K562 (cell line): Measurements from ENCODE around the gene SHANK2. TPM values are rescaled to one million over a fixed set of nuclear protein-coding genes. Genes with fewer than 3 reads are reported as not detected.

ENCODE experiments used
- ATAC-seq: fragments of 200-7000 bp; cut with Tn5 transposase; 3 replicates; pipeline ENCODE4 v1.9.1; 2020; ENCODE audit warnings: moderate library complexity
- BruUV-seq: library from RNA; stranded (reverse); fragments of 400-500 nt; replicated peaks from 2 replicates; lab custom pipeline; 2021; lab: Mats Ljungman, UMichigan
- CTCF ChIA-PET: fragments of 300-600 bp; formaldehyde crosslinking; extraction: SDS; loops from one replicate; lab custom pipeline; 2021; ENCODE audit warnings: low intra/inter-chr PET ratio; lab: Yijun Ruan, JAX
- POLR2A ChIA-PET: fragments of 300-600, 350-650 bp; sonication (Branson Sonifier 250); formaldehyde crosslinking; extraction: SDS; loops from one replicate; lab custom pipeline; 2021; ENCODE audit warnings: antibody characterized with exemption, inconsistent platforms; lab: Yijun Ruan, JAX
- DNase-seq, 4 experiments: peaks; one replicate each; pipeline versions ENCODE4 v3.0.0 to v3.0.0-alpha.2; 2011 to 2018; ENCODE audit warnings: low spot score in 3 of 4, mixed read lengths in 3 of 4; ENCODE audit errors: extremely low read depth in 1 of 4
- FAIRE-seq: peaks from 2 replicates; lab custom pipeline; 2011; peaks lifted over from hg19 to GRCh38; lab: Jason Lieb, UNC
- H2AFZ ChIP-seq: 2 replicates; pipeline ENCODE4 v1.6.0; 2011; ENCODE audit warnings: low read depth, low read length, control low read depth, inconsistent platforms
- H3K27ac ChIP-seq: fragments of 200-600 bp; 3 replicates; pipeline ENCODE4 v1.8.0; 2011; ENCODE audit warnings: low read depth, mild to moderate bottlenecking, control low read depth, inconsistent platforms, low read length, moderate library complexity, mixed read lengths; ENCODE audit errors: extremely low read depth
- H3K27me3 ChIP-seq, 2 experiments: fragments of 300-600 bp in 1 of 2; 2 replicates in 1 of 2; 3 replicates in 1 of 2; pipeline versions ENCODE4 v1.6.0 to v1.8.0; 2011; ENCODE audit warnings: inconsistent platforms in 2 of 2, low read length in 2 of 2, mild to moderate bottlenecking in 1 of 2, mixed read lengths in 1 of 2, moderate library complexity in 1 of 2; ENCODE audit not compliant: control insufficient read depth in 2 of 2, insufficient read depth in 2 of 2
- H3K36me3 ChIP-seq: fragments of 300-600 bp; 3 replicates; pipeline ENCODE4 v1.8.0; 2011; ENCODE audit warnings: mild to moderate bottlenecking, low read length, inconsistent platforms; ENCODE audit not compliant: control insufficient read depth, insufficient read depth
- H3K4me1 ChIP-seq, 2 experiments: fragments of 200-600 bp in 1 of 2; replicated peaks in 1 of 2; 2 replicates in 1 of 2; 3 replicates in 1 of 2; pipeline versions ENCODE4 v1.5.1 to v1.8.0; 2011; ENCODE audit warnings: inconsistent platforms in 2 of 2, low read length in 2 of 2, mild to moderate bottlenecking in 1 of 2, mixed read lengths in 1 of 2, moderate library complexity in 1 of 2; ENCODE audit not compliant: control insufficient read depth in 2 of 2, insufficient read depth in 2 of 2
- H3K4me2 ChIP-seq: 2 replicates; pipeline ENCODE4 v1.6.1; 2011; ENCODE audit warnings: low read length, control low read depth, inconsistent platforms, mixed read lengths; ENCODE audit not compliant: insufficient read depth
- H3K4me3 ChIP-seq: fragments of 200-600 bp; sonication (generic), shearing (Covaris generic); 2 replicates; pipeline ENCODE4 v1.5.1; 2016; ENCODE audit warnings: control low read depth, inconsistent platforms
- H3K79me2 ChIP-seq: fragments of 200-600 bp; 3 replicates; pipeline ENCODE4 v1.8.0; 2011; ENCODE audit warnings: low read length, inconsistent platforms; ENCODE audit not compliant: control insufficient read depth, insufficient read depth
- H3K9ac ChIP-seq, 2 experiments: 2 replicates each; pipeline versions ENCODE4 v1.6.0 to v1.6.1; 2011; ENCODE audit warnings: low read depth in 2 of 2, low read length in 2 of 2, control low read depth in 1 of 2, inconsistent platforms in 1 of 2, mild to moderate bottlenecking in 1 of 2, mixed read lengths in 1 of 2; ENCODE audit not compliant: insufficient read depth in 1 of 2
- H3K9me1 ChIP-seq: one replicate; pipeline ENCODE4 v1.6.0; 2011; ENCODE audit warnings: inconsistent platforms, mild to moderate bottlenecking, low read length, moderate library complexity; ENCODE audit not compliant: control insufficient read depth, insufficient read depth
- H3K9me3 ChIP-seq: replicated peaks from 2 replicates; pipeline ENCODE4 v1.5.1; 2011; ENCODE audit warnings: low read depth, low read length, inconsistent platforms; ENCODE audit not compliant: control insufficient read depth, insufficient read depth
- H4K20me1 ChIP-seq: replicated peaks from 2 replicates; pipeline ENCODE4 v1.6.1; 2011; ENCODE audit warnings: low read length, inconsistent platforms, mixed read lengths; ENCODE audit not compliant: control insufficient read depth, insufficient read depth
- GATAD2A ChIP-seq: fragments of 450-650 bp; IDR thresholded peaks from 2 replicates; pipeline ENCODE4 v1.6.1; 2017
- HCFC1 ChIP-seq: IDR thresholded peaks from 2 replicates; pipeline ENCODE4 v1.6.1; 2012; ENCODE audit warnings: low read depth, low read length, improper control_type of control experiment
- KLF1 ChIP-seq: fragments of 450-650 bp; IDR thresholded peaks from 2 replicates; pipeline ENCODE4 v1.6.1; 2016; ENCODE audit warnings: missing genetic modification characterization, missing compliant biosample characterization
- NCOA6 ChIP-seq: fragments of 450-650 bp; IDR thresholded peaks from 2 replicates; pipeline ENCODE4 v1.6.1; 2017; ENCODE audit warnings: mild to moderate bottlenecking
- NRF1 ChIP-seq, 2 experiments: fragments of 450-650 bp; IDR thresholded peaks in 1 of 2; conservative IDR thresholded peaks in 1 of 2; 2 replicates each; pipeline ENCODE4 v1.6.1; 2014; ENCODE audit warnings: mild to moderate bottlenecking in 2 of 2
- SMARCE1 ChIP-seq: fragments of 450-650 bp; IDR thresholded peaks from 2 replicates; pipeline ENCODE4 v1.7.1; 2016; ENCODE audit warnings: mild to moderate bottlenecking
- ZKSCAN3 ChIP-seq: fragments of 250-450 bp; sonication (Bioruptor Pico); IDR thresholded peaks from 2 replicates; pipeline ENCODE4 v1.4.0; 2020
- ZSCAN29 ChIP-seq: fragments of 450-650 bp; IDR thresholded peaks from 2 replicates; pipeline ENCODE4 v1.6.1; 2017
- WGBS: fragments of 100-300 bp; shearing (Covaris generic); methylation state at CpG from one replicate; pipeline ENCODE4 v1.1.6; 2016; ENCODE audit warnings: low coverage, mixed read lengths; ENCODE audit not compliant: insufficient coverage; ENCODE audit errors: missing lambda C conversion rate; 5-methylcytosine and 5-hydroxymethylcytosine counted together
- in situ Hi-C: fragments of 300-500 bp; cut with MboI; formaldehyde crosslinking; loops from 4 replicates; pipeline ENCODE4 v1.15.0; 2018; ENCODE audit warnings: inconsistent platforms, mixed read lengths
- intact Hi-C: fragments of 100-400 bp; cut with micrococcal nuclease; formaldehyde crosslinking; loops from 2 replicates; pipeline ENCODE4 v1.14.2; 2022
- polyA plus RNA-seq, 8 experiments: library from polyadenylated mRNA; depleted of rRNA in 4 of 8; stranded (reverse) in 5 of 8; unstranded in 3 of 8; fragments of >200 nt; fragmentation: Nextera tagmentation in 2 of 8; fragmentation: Illumina TruSeq in 1 of 8; extraction: Ambion mirVana in 2 of 8; extraction: Trizol in 1 of 8; gene quantifications; 2 replicates each; pipeline versions ENCODE4 v1.2.1 to v1.2.3, GENCODE V29; 2011 to 2014; ENCODE audit warnings: inconsistent platforms in 1 of 8, missing spikeins in 1 of 8
- total RNA-seq, 7 experiments: library from RNA; depleted of rRNA in 6 of 7; stranded (reverse); fragments of >200 nt in 6 of 7; fragmentation: Illumina TruSeq in 2 of 7; extraction: Trizol in 2 of 7; gene quantifications; 2 replicates each; pipeline versions ENCODE4 v1.2.1 to v1.2.3, GENCODE V29; 2011 to 2021; ENCODE audit warnings: low replicate concordance in 1 of 7
- TF ChIP-seq, protein P1 (sequence below), 2 experiments: fragments of 450-650 bp in 1 of 2; sonication (generic) in 1 of 2; formaldehyde crosslinking in 1 of 2; IDR thresholded peaks; 2 replicates each; pipeline versions ENCODE4 v1.7.1 to v1.9.0; 2016 to 2022; ENCODE audit warnings: inconsistent platforms in 1 of 2, mild to moderate bottlenecking in 1 of 2, missing genetic modification reagents in 1 of 2

The SHANK2 gene
- total and polyA plus RNA-seq, 9 of the 15 experiments (the other 6 are each of a cell fraction or from before 2014, with no cell fraction given): 0.04 to 0.07 TPM; not detected in 7

DNA sequence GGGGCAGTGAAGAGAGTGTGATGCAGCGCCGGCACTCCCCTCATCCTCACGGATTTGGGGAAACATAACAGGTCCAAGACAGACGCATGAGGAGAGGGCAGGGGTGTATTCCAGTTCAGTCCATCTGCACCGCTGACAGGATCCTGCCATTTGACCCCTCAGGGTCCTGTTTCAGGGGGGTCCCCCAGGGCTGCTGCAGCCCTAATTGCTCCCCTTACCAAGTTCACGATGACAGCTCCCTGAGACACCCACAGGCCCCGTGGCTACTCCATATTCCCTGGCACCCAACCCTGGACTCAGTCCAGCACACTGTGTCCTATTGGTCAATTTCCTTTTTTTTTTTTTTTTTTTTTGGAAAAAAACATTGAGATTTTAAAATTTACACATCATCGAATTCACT lies 41.5 kb downstream of the SHANK2 start:
- no TSS peak for BruUV-seq
- Histone ChIP-seq H3K9ac (no peak overlapping the region), H3K9me1 (no peaks in the 10 kb centered on the region), H3K27ac (no peak overlapping the region), H3K9me3 (no peaks in the 10 kb centered on the region), H3K4me1 (no peaks in the 10 kb centered on the region), H3K79me2 (no peaks in the 10 kb centered on the region), H4K20me1 (peaks cover 6% of the 10 kb centered on the region; the same call in 1 of the 2 replicates), H3K4me3 (no peak overlapping the region), H3K4me2 (no peak overlapping the region), H2AFZ (no peak overlapping the region), H3K27me3 (peaks cover 0 to 15% of the 10 kb centered on the region in 2 experiments; a peak in 3 of 5 replicates), H3K36me3 (no peaks in the 10 kb centered on the region)
- ChIA-PET CTCF (no interaction called here), POLR2A (no interaction called here)
- FAIRE-seq (no peak), ATAC-seq (no peak), DNase-seq (no peak)
- WGBS: 0% methylated on average over 6 of the region's 8 CpGs
- intact Hi-C loops: no loop called here
- in situ Hi-C loops: no loop called here
- no peak for TF ChIP-seq SMARCE1
- no peak for TF ChIP-seq KLF1 (tag)
- TF ChIP-seq ZSCAN29: no peak
- no peak for TF ChIP-seq GATAD2A
- no peak for TF ChIP-seq NCOA6
- TF ChIP-seq NRF1 (conservative IDR thresholded peaks at IDR 0.05 in 1 of 2, IDR thresholded peaks at IDR 0.05 in 1 of 2): no peak
- TF ChIP-seq ZKSCAN3: no peak

DNA sequence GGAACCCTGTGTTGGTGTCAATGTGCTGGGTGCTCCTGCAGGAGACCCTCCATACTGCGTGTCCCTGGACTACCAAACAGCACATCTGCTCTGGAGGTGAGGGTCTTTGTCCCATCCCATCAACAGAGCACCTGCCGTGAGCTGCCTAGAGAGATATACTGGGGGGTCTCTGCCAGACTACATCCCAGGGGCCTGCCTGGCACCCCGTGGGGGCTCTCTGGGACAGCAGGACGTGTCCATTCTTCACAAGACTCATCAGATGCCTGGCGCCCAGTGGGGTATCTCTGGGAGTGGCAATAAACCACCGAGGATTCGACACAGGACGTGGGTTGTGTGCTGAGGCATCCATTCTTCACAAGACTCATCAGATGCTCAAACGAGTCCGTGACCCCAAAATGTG lies 42.7 kb downstream of the SHANK2 start:
- intact Hi-C loops: no loop called here
- Histone ChIP-seq H3K4me1 (no peaks in the 10 kb centered on the region), H3K4me3 (no peak overlapping the region), H3K9ac (no peak overlapping the region), H3K9me1 (no peaks in the 10 kb centered on the region), H3K27me3 (peaks cover 0 to 10% of the 10 kb centered on the region in 2 experiments; a peak in 3 of 5 replicates), H4K20me1 (peaks cover 2% of the 10 kb centered on the region; the same call in 1 of the 2 replicates), H3K4me2 (no peak overlapping the region), H2AFZ (no peak overlapping the region), H3K27ac (no peak overlapping the region), H3K36me3 (no peaks in the 10 kb centered on the region), H3K9me3 (no peaks in the 10 kb centered on the region), H3K79me2 (no peaks in the 10 kb centered on the region)
- POLR2A ChIA-PET: no interaction called here
- no peak for FAIRE-seq
- under 1% methylated on average over 10 of the region's 10 CpGs for WGBS
- BruUV-seq: no TSS peak
- CTCF ChIA-PET: no interaction called here
- in situ Hi-C loops: no loop called here
- DNase-seq: no peak
- no peak for ATAC-seq
- TF ChIP-seq, protein P1, sequence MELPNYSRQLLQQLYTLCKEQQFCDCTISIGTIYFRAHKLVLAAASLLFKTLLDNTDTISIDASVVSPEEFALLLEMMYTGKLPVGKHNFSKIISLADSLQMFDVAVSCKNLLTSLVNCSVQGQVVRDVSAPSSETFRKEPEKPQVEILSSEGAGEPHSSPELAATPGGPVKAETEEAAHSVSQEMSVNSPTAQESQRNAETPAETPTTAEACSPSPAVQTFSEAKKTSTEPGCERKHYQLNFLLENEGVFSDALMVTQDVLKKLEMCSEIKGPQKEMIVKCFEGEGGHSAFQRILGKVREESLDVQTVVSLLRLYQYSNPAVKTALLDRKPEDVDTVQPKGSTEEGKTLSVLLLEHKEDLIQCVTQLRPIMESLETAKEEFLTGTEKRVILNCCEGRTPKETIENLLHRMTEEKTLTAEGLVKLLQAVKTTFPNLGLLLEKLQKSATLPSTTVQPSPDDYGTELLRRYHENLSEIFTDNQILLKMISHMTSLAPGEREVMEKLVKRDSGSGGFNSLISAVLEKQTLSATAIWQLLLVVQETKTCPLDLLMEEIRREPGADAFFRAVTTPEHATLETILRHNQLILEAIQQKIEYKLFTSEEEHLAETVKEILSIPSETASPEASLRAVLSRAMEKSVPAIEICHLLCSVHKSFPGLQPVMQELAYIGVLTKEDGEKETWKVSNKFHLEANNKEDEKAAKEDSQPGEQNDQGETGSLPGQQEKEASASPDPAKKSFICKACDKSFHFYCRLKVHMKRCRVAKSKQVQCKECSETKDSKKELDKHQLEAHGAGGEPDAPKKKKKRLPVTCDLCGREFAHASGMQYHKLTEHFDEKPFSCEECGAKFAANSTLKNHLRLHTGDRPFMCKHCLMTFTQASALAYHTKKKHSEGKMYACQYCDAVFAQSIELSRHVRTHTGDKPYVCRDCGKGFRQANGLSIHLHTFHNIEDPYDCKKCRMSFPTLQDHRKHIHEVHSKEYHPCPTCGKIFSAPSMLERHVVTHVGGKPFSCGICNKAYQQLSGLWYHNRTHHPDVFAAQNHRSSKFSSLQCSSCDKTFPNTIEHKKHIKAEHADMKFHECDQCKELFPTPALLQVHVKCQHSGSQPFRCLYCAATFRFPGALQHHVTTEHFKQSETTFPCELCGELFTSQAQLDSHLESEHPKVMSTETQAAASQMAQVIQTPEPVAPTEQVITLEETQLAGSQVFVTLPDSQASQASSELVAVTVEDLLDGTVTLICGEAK (IDR thresholded peaks at IDR 0.05): no peak
- TF ChIP-seq, protein P1 (CRISPR knock-in tag; IDR thresholded peaks at IDR 0.05): no peak
- TF ChIP-seq HCFC1: no peak
